Measurements from ENCODE around the gene POU2F1.
"Not testable (repeated sequence)": the region's sequence is repeated elsewhere in the genome, so short reads cannot be mapped to it uniquely, and the experiment has no call there.

Gene POU2F1

DNA sequence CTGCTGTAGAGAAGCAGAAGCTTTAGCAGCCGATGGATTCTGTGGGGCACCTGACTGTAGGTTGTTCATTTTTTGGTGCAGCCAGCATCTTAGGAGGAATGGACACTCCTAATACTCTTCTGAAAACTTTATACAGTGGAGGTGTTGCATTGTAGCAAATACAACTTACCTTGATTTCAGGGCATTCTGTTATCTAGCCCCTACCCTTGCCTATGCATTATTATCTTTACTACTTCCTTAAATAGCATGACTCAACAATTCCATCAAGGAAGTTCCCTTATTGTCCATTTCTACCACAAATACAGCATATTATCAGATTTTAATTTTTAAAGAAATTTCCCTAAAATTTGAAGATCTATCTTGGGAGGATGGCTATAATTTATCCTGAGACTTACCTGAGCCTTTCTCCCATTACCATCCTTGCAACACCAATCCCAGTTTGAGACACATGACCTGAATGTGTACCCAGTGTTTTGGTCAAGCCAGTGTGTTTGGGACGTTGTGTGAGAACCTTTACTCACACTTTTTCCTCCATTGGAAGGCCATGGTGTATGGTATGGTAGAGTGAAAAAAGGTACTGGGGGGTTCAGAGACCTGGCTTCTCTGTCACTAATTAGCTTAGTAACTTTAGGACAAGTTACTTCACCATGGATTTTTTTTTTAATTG is 9.2 kb downstream of the POU2F1 start:
- no peaks in the 10 kb centered on the region for H3K9me3 Mint-ChIP-seq
- peaks cover 48% of the 10 kb centered on the region for H3K4me1 Mint-ChIP-seq (ENCODE audit: low read depth)
- H3K27ac Mint-ChIP-seq: peak overlapping the region; percentile 76
- no peaks in the 10 kb centered on the region for H3K36me3 Mint-ChIP-seq (ENCODE audit: low read depth)
- H3K27me3 Mint-ChIP-seq: no peaks in the 10 kb centered on the region
- H3K4me3 Mint-ChIP-seq: no peak overlapping the region
- intact Hi-C loops (cut with micrococcal nuclease): no loop called here

GRCh38 chr1:167230437-167230836 is 9.8 kb downstream of the POU2F1 start:
- H3K4me3 Mint-ChIP-seq: no peak overlapping the region
- no peaks in the 10 kb centered on the region for H3K9me3 Mint-ChIP-seq
- intact Hi-C loops (cut with micrococcal nuclease): no loop called here
- no peaks in the 10 kb centered on the region for H3K36me3 Mint-ChIP-seq (ENCODE audit: low read depth)
- peak overlapping the region; percentile 76 for H3K27ac Mint-ChIP-seq
- peaks cover 53% of the 10 kb centered on the region for H3K4me1 Mint-ChIP-seq (ENCODE audit: low read depth)
- no peaks in the 10 kb centered on the region for H3K27me3 Mint-ChIP-seq

DNA sequence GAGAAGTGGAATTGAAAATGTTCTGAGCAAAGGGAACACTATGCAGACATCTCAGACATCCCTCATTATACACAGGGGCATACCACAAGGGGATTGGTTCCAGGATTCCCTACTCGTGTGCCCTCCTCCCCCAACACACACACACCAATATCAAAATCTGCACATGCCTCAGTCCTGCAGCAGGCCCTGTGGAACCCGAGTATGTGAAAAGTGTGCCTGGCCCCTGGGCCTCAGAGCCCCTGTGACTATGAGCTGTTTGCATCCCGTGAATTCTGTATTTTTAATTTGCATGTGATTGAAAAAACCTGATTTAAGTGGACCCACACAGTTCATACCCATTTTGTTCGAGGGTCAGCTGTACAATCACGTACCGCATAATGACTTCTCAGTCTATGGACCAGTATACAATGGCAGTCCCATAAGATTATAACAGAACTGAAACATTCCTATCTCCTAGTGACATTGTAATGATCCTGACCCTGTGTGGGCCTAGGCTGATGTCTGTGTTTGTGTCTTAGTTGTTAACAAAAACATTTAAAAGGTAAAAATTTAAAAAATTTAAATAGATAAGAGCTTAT is 11.3 kb downstream of the POU2F1 start:
- Mint-ChIP-seq H3K27me3 (no peaks in the 10 kb centered on the region), H3K4me1 (ENCODE audit: low read depth) (peaks cover 48% of the 10 kb centered on the region), H3K36me3 (ENCODE audit: low read depth) (no peaks in the 10 kb centered on the region), H3K4me3 (no peak overlapping the region), H3K9me3 (no peaks in the 10 kb centered on the region), H3K27ac (peak overlapping the region; percentile 75)
- intact Hi-C loops (cut with micrococcal nuclease): no loop called here

- Mint-ChIP-seq H3K4me3 (no peak overlapping the region), H3K27ac (no peak overlapping the region), H3K36me3 (ENCODE audit: low read depth) (no peaks in the 10 kb centered on the region), H3K9me3 (no peaks in the 10 kb centered on the region), H3K4me1 (ENCODE audit: low read depth) (peaks cover 49% of the 10 kb centered on the region), H3K27me3 (no peaks in the 10 kb centered on the region)
- intact Hi-C loops (cut with micrococcal nuclease): no loop called here
Measured at GRCh38 chr1:167232801-167233200, 12.1 kb downstream of the POU2F1 start.

GRCh38 chr1:167233373-167233772 is 12.7 kb downstream of the POU2F1 start:
- H3K4me1 Mint-ChIP-seq (ENCODE audit: low read depth): peaks cover 43% of the 10 kb centered on the region
- H3K4me3 Mint-ChIP-seq: no peak overlapping the region
- intact Hi-C loops (cut with micrococcal nuclease): no loop called here
- no peaks in the 10 kb centered on the region for H3K27me3 Mint-ChIP-seq
- H3K9me3 Mint-ChIP-seq: no peaks in the 10 kb centered on the region
- H3K27ac Mint-ChIP-seq: no peak overlapping the region
- H3K36me3 Mint-ChIP-seq (ENCODE audit: low read depth): no peaks in the 10 kb centered on the region

GRCh38 chr1:167237000-167237399 is 16.3 kb downstream of the POU2F1 start:
- H3K27ac Mint-ChIP-seq: no peak overlapping the region
- intact Hi-C loops (cut with micrococcal nuclease): no loop called here
- H3K27me3 Mint-ChIP-seq: no peaks in the 10 kb centered on the region
- H3K9me3 Mint-ChIP-seq: no peaks in the 10 kb centered on the region
- peaks cover 13% of the 10 kb centered on the region for H3K4me1 Mint-ChIP-seq (ENCODE audit: low read depth)
- no peak overlapping the region for H3K4me3 Mint-ChIP-seq
- no peaks in the 10 kb centered on the region for H3K36me3 Mint-ChIP-seq (ENCODE audit: low read depth)

DNA sequence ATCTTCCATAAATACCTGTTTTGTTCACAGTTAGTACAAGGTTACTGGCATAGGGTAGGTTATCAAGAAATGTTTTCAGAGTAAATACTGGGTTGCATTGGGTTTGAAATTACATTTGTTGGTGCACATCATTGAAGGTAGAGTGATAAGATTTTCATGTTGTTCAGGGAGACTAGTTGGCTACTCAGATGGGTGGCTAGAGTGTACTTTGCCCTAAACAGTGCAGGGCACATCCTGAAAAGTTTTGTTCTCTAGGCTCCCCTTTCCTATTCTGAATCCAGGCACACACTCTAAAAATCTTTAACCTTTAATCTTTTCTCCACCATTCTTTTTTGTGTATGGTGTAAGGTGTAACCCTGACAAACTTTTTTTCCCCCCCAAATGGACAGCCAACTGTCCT is 18.0 kb downstream of the POU2F1 start:
- Mint-ChIP-seq H3K4me3 (no peak overlapping the region), H3K27me3 (no peaks in the 10 kb centered on the region), H3K27ac (no peak overlapping the region), H3K36me3 (ENCODE audit: low read depth) (peaks cover 3% of the 10 kb centered on the region), H3K4me1 (ENCODE audit: low read depth) (peaks cover 12% of the 10 kb centered on the region), H3K9me3 (peaks cover 2% of the 10 kb centered on the region)
- intact Hi-C loops (cut with micrococcal nuclease): no loop called here

GRCh38 chr1:167239257-167239656 is 18.6 kb downstream of the POU2F1 start:
- Mint-ChIP-seq H3K27me3 (no peaks in the 10 kb centered on the region), H3K27ac (no peak overlapping the region), H3K4me3 (no peak overlapping the region), H3K9me3 (peaks cover 8% of the 10 kb centered on the region), H3K36me3 (ENCODE audit: low read depth) (peaks cover 7% of the 10 kb centered on the region), H3K4me1 (ENCODE audit: low read depth) (peaks cover 18% of the 10 kb centered on the region)
- intact Hi-C loops (cut with micrococcal nuclease): no loop called here

DNA sequence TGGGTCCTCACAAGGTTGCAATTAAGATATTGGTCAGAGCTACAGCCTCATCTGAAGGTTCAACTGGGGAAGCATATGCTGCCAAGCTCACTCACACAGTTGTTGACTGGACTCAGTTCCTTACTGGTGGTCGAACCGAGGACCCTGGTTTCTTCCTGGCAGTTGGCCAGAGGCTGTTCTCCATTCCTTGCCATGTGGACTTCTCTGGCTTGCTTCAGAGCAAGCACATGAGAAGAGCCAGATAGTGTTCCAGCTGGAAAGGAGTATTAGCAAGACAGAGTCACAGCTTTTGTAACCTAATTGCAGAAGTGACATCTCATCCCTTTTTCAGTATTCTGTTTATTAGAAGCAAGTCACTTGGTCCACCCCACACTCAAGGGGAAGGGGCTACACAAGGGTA is 23.6 kb downstream of the POU2F1 start:
- Mint-ChIP-seq H3K4me1 (ENCODE audit: low read depth) (peaks cover 10% of the 10 kb centered on the region), H3K9me3 (peaks cover 9% of the 10 kb centered on the region)
- intact Hi-C loops (cut with micrococcal nuclease): no loop called here

DNA sequence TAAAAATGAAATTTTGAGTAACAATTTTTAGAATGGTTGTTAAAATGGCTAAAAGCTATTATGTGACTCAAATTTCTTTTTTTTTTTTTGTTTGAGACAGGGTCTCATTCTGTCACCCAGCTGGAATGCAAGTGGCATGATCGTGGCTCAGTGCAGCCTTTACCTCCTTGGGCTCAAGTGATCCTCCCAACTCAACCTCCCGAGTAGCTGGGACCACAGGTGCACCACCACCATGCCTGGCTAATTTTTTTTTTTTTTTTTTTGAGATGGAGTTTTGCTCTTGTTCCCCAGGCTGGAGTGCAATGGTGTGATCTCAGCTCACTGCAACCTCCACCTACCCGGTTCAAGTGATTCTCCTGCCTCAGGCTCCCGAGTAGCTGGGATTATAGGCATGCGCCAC is 24.5 kb downstream of the POU2F1 start:
- H3K27ac Mint-ChIP-seq; H3K4me3 Mint-ChIP-seq; H3K9me3 Mint-ChIP-seq; H3K36me3 Mint-ChIP-seq (ENCODE audit: low read depth); intact Hi-C loops (cut with micrococcal nuclease); H3K27me3 Mint-ChIP-seq: not testable (repeated sequence)
- peaks cover 15% of the 10 kb centered on the region for H3K4me1 Mint-ChIP-seq (ENCODE audit: low read depth)

More for the DNA sequence above, 23.6 kb downstream of the POU2F1 start:
- H3K4me3 Mint-ChIP-seq: no peak overlapping the region
- H3K36me3 Mint-ChIP-seq (ENCODE audit: low read depth): peaks cover 7% of the 10 kb centered on the region
- no peaks in the 10 kb centered on the region for H3K27me3 Mint-ChIP-seq
- no peak overlapping the region for H3K27ac Mint-ChIP-seq

DNA sequence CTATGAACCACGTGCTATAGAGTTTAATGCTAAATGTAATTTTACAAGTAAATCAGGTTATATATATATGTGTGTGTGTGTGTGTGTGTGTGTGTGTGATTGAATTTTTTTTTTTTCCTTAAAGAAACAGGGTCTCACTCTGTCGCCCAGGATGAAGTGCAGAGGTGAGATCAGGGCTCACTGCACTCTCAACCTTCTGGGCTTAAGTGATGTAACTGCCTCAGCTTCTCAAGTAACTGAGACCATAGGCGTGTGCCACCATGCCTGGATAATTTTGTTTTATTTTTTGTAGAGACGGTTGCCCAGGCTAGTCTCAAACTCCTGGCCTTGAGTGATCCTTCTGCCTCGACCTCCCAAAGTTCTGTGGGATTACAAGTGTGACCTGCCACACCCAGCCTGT is 26.3 kb downstream of the POU2F1 start:
- peaks cover 15% of the 10 kb centered on the region for H3K4me1 Mint-ChIP-seq (ENCODE audit: low read depth)
- H3K9me3 Mint-ChIP-seq: peaks cover 9% of the 10 kb centered on the region
- intact Hi-C loops (cut with micrococcal nuclease): no loop called here
- no peak overlapping the region for H3K4me3 Mint-ChIP-seq
- peaks cover 7% of the 10 kb centered on the region for H3K36me3 Mint-ChIP-seq (ENCODE audit: low read depth)
- H3K27ac Mint-ChIP-seq: no peak overlapping the region
- H3K27me3 Mint-ChIP-seq: no peaks in the 10 kb centered on the region

DNA sequence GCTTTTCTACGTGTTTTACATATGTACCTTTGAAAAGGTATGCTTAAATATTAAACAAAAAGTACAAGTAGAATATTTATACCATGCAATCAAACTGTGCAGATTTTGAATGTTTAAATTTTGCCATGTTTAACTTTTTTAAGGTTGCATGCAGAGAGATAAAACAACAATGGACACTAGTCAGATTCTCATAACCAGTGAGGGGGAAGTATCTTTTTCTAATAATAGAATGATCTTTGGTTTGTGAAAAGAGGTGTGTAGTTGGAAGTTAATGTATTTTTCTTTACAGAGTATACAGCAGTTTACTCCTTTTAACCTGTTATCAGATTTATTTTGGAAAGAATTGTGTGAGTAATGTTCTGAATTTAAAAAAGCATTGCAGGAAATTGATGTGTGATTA is 27.1 kb downstream of the POU2F1 start:
- no peak overlapping the region for H3K27ac Mint-ChIP-seq
- H3K36me3 Mint-ChIP-seq (ENCODE audit: low read depth): peaks cover 7% of the 10 kb centered on the region
- peaks cover 15% of the 10 kb centered on the region for H3K4me1 Mint-ChIP-seq (ENCODE audit: low read depth)
- intact Hi-C loops (cut with micrococcal nuclease): no loop called here
- H3K27me3 Mint-ChIP-seq: no peaks in the 10 kb centered on the region
- H3K4me3 Mint-ChIP-seq: no peak overlapping the region
- H3K9me3 Mint-ChIP-seq: peaks cover 9% of the 10 kb centered on the region

- Mint-ChIP-seq H3K4me1 (ENCODE audit: low read depth) (peaks cover 12% of the 10 kb centered on the region), H3K36me3 (ENCODE audit: low read depth) (peaks cover 2% of the 10 kb centered on the region), H3K4me3 (no peak overlapping the region), H3K9me3 (peaks cover 4% of the 10 kb centered on the region), H3K27me3 (no peaks in the 10 kb centered on the region), H3K27ac (no peak overlapping the region)
- intact Hi-C loops (cut with micrococcal nuclease): no loop called here
Measured at GRCh38 chr1:167248707-167249642, 28.3 kb downstream of the POU2F1 start.

DNA sequence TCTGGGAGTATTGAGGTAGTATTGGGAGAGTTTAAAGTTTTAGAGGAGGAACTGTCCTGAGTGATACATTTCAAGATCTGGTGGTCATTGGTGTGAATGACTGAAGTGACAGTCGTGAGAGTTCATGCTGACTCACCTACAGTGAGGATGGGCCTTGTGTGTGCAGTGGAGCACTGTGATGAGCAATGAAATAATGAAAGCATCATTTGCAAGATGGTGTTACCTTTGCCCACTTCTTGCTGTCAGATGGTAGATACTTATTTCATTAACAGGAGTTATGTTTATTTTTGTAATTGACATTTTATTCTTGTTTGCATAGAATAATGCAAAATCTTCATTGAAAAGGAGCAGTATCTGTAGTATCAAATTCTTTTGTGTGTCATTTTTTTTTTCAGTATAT is 29.0 kb downstream of the POU2F1 start:
- Mint-ChIP-seq H3K27me3 (no peaks in the 10 kb centered on the region), H3K4me3 (no peak overlapping the region), H3K4me1 (ENCODE audit: low read depth) (peaks cover 9% of the 10 kb centered on the region), H3K36me3 (ENCODE audit: low read depth) (no peaks in the 10 kb centered on the region), H3K27ac (no peak overlapping the region), H3K9me3 (no peaks in the 10 kb centered on the region)
- intact Hi-C loops (cut with micrococcal nuclease): no loop called here

Data from dendritic cell treated with granulocyte-macrophage colony-stimulating factor and Interleukin-4, amounts not matched to agents 40 ng/mL and 50 ng/mL, for 4 days (primary cell).